Uterus (tissue), 4 donors: ENCODE measurements around the gene SULF2. TPM values are rescaled to one million over a fixed set of nuclear protein-coding genes. Genes with fewer than 3 reads are reported as not detected.

ENCODE experiments used
- DNase-seq, 2 donors: peaks; one replicate each; pipeline ENCODE4 v3.0.0-alpha.2; 2019 to 2020
- H3K27ac ChIP-seq, 2 donors: fragments of 200-600 bp; sonication (generic); 1 replicate in 1 of 2; 2 replicates in 1 of 2; pipeline ENCODE4 v1.5.1; 2016 to 2018
- H3K27me3 ChIP-seq, 2 donors: fragments of 200-600 bp; sonication (generic); one replicate each; pipeline ENCODE4 v1.5.1; 2018 to 2019; ENCODE audit warnings: control low read depth in 1 of 2
- H3K36me3 ChIP-seq, 2 donors: fragments of 200-600 bp; sonication (generic); one replicate each; pipeline ENCODE4 v1.5.1; 2019; ENCODE audit warnings: control low read depth in 1 of 2
- H3K4me1 ChIP-seq, 2 donors: fragments of 200-600 bp; sonication (generic); one replicate each; pipeline ENCODE4 v1.5.1; 2018 to 2019; ENCODE audit warnings: control low read depth in 1 of 2
- H3K4me3 ChIP-seq, 2 donors: fragments of 200-600 bp; sonication (generic); 1 replicate in 1 of 2; 2 replicates in 1 of 2; pipeline ENCODE4 v1.5.1; 2018 to 2019; ENCODE audit warnings: mild to moderate bottlenecking in 1 of 2
- H3K9me3 ChIP-seq, 2 donors: fragments of 200-600 bp; sonication (generic); one replicate each; pipeline ENCODE4 v1.5.1; 2019; ENCODE audit warnings: control low read depth in 1 of 2
- POLR2A ChIP-seq, 2 donors: fragments of 450-650 bp; IDR thresholded peaks; one replicate each; pipeline ENCODE4 v1.6.1; 2016; ENCODE audit warnings: antibody characterized with exemption in 2 of 2, mild to moderate bottlenecking in 1 of 2, moderate library complexity in 1 of 2
- intact Hi-C: fragments of 100-400 bp; cut with DNase I; formaldehyde crosslinking; loops from one replicate; pipeline ENCODE4 v1.15.1; 2023; ENCODE audit warnings: low total_unique reads
- total RNA-seq, 4 donors: library from RNA; depleted of rRNA in 3 of 4; stranded (reverse); fragments of >200 nt in 3 of 4; gene quantifications; one replicate each; pipeline versions ENCODE4 v1.1.0 to v1.2.4, GENCODE V29; 2014 to 2023
- TF ChIP-seq, protein P1 (sequence below), 4 experiments: fragments of 200-600 bp in 2 of 4; fragments of 450-650 bp in 2 of 4; sonication (generic) in 2 of 4; IDR thresholded peaks; one replicate each; pipeline ENCODE4 v1.5.1; 2016 to 2019; ENCODE audit warnings: antibody characterized with exemption in 4 of 4, mild to moderate bottlenecking in 2 of 4, moderate library complexity in 1 of 4
- donor health status: DM: yes; HTN: yes; CAD: no.

SULF2 gene
- total RNA-seq, 4 donors from 2014 or later = 95.9 to 558 (median 213) TPM

DNA sequence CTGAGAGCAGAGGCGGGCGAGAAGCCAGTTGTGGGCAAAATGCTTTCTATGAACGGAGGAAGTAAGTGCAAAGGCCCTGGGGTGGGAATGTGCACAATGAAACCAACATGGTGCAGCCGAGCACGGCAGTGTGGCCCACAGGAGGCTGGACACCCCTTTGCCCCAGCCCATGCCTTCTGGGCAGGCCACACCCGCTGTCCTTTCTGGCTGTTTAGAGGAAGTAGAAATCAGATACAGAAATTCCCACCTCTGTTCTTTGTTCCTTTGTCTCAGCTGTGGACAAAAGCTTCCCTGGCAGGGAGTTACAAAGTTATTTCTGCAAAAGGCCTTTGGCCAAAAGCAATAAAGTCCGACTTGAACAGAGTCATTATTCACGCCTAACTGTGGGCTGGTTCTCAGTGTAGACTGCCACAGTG is 11.9 kb downstream of the SULF2 start:
- Histone ChIP-seq H3K9me3 (peaks cover 0 to 3% of the 10 kb centered on the region in 2 donors), H3K4me3 (no peak overlapping the region), H3K27me3 (no peaks in the 10 kb centered on the region), H3K27ac (peak overlapping the region in 1 of 2 donors; percentile 58), H3K4me1 (peaks cover 8 to 13% of the 10 kb centered on the region in 2 donors), H3K36me3 (no peaks in the 10 kb centered on the region)
- intact Hi-C loops = no loop called here
- TF ChIP-seq, protein P1, sequence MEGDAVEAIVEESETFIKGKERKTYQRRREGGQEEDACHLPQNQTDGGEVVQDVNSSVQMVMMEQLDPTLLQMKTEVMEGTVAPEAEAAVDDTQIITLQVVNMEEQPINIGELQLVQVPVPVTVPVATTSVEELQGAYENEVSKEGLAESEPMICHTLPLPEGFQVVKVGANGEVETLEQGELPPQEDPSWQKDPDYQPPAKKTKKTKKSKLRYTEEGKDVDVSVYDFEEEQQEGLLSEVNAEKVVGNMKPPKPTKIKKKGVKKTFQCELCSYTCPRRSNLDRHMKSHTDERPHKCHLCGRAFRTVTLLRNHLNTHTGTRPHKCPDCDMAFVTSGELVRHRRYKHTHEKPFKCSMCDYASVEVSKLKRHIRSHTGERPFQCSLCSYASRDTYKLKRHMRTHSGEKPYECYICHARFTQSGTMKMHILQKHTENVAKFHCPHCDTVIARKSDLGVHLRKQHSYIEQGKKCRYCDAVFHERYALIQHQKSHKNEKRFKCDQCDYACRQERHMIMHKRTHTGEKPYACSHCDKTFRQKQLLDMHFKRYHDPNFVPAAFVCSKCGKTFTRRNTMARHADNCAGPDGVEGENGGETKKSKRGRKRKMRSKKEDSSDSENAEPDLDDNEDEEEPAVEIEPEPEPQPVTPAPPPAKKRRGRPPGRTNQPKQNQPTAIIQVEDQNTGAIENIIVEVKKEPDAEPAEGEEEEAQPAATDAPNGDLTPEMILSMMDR (IDR thresholded peaks at IDR 0.05) = no peak
- TF ChIP-seq POLR2A (IDR thresholded peaks at IDR 0.05) = no peak
- peak in 1 of 2 donors; percentile 38 for DNase-seq

DNA sequence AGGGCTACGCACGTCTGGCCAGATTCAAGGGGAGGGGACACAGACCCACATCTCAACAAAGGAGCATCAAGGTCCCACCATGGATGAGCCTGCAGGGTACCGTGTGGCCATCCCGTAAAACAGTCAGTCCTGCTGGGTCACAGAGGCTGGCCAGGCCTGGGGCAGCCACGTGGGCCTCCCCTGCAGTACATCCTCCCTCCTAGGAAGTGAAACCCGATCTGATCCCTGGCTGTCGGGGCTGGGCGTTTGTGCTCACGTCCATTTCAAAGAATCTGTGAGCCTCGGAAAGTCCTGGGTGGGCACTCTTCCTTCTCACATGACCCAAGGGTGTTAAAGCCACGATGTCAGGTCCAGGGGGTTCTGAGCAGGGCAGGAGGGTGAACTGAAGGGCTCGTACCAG is 14.3 kb downstream of the SULF2 start:
- intact Hi-C loops = no loop called here
- H3K36me3 ChIP-seq = no peaks in the 10 kb centered on the region
- no peak overlapping the region for H3K27ac ChIP-seq
- H3K4me3 ChIP-seq = no peak overlapping the region
- peaks cover 0 to 3% of the 10 kb centered on the region in 2 donors for H3K9me3 ChIP-seq
- TF ChIP-seq POLR2A (IDR thresholded peaks at IDR 0.05) = no peak
- TF ChIP-seq, protein P1 (IDR thresholded peaks at IDR 0.05) = no peak
- no peak for DNase-seq
- H3K4me1 ChIP-seq = peaks cover 4 to 10% of the 10 kb centered on the region in 2 donors
- no peaks in the 10 kb centered on the region for H3K27me3 ChIP-seq

DNA sequence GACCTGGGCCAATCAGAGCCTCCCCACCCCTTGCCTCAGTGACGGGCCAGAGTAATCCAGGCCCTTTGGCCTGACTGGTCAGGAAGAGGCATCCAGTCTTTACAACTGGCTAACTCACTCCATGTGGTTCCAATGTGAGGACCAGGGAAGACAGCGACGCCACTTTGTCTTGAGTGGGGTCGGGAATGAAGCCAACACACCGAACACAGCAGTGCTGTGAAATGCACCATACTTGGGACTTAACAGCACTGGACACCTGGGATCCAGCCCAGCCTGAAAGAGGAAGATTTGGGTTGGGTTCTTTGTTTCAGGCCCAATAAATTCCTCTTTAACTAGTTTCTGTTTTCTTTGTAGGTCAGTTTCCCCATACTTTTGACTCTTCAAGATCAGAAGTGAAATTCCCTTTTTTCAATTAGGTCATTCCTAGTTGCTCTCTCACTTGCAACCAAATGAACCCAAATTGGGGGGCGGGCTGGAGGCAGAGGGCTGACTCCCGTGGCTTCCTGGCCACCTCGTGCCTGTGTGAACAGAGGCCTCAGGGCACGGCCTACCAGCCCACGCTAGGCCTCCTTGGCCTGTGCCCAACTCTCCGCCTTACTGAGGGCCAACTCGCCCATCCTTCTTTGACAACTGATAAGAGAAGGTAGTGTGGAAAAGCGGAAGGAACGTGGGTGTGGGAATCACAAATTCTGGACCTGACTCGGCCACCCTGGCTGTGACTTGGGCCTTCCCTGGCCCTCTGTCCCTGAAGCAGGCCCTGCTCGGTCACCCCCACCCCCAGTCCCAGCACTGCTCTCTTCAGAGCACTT is 17.1 kb downstream of the SULF2 start:
- Histone ChIP-seq H3K27ac (peak overlapping the region; percentile 65 to 71), H3K4me1 (peaks cover 0 to 4% of the 10 kb centered on the region in 2 donors), H3K36me3 (no peaks in the 10 kb centered on the region), H3K4me3 (no peak overlapping the region), H3K27me3 (no peaks in the 10 kb centered on the region), H3K9me3 (peaks cover 0 to 3% of the 10 kb centered on the region in 2 donors)
- DNase-seq = peak in 1 of 2 donors; percentile 38
- intact Hi-C loops = no loop called here
- TF ChIP-seq, protein P1 (IDR thresholded peaks at IDR 0.05) = no peak
- no peak for TF ChIP-seq POLR2A (IDR thresholded peaks at IDR 0.05)

DNA sequence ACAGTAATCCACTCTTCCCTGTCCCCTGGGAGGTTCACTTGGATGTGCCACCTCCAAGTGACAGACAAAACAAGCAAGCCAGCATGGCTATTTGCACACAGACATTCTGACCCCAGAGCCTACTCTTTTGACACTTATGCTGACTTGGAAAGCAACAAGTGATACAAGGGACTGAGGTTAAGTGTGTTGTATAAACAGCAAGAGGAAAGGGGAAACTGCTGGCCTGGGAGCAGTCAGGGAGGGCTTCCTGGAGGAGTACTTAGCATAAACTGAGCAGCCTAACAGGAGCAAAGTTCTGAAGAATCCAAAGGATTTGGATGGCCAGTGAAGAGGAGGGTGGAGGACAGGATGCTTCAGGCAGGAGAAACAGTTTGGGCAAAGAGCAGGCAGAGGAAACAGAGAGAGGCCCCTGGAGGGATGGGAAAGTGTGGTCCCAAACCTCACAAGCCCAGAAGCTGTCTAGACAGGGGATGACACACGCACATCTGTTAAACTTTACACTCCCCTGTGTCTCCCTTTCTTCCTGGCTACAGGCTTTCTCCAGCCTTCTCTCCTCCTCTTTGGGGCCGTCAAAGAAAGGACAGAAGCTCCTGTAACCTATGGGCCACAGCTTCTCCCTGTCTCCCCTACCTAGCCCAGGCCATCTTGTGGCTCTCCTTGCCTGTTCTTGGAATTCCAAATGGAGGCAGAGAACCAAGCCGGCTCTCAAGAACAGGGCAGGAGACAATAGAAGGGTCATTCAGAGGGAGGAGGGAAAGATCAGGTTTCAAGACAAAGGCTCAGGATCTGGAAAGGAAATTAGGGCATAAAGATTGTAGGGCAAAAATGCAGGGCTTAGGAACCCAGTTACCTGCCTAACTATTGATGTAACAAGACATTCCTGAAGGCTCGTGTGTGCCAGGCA is 19.3 kb downstream of the SULF2 start:
- peak overlapping the region; percentile 12 to 32 for H3K27ac ChIP-seq
- TF ChIP-seq, protein P1 (IDR thresholded peaks at IDR 0.05) = no peak
- no peak for TF ChIP-seq POLR2A (IDR thresholded peaks at IDR 0.05)
- H3K36me3 ChIP-seq = no peaks in the 10 kb centered on the region
- intact Hi-C loops = no loop called here
- no peak for DNase-seq
- H3K4me1 ChIP-seq = peaks cover 0 to 4% of the 10 kb centered on the region in 2 donors
- H3K4me3 ChIP-seq = no peak overlapping the region
- no peaks in the 10 kb centered on the region for H3K27me3 ChIP-seq
- peaks cover 0 to 3% of the 10 kb centered on the region in 2 donors for H3K9me3 ChIP-seq
